ENCODE measurements around the gene CHD2.

Gene CHD2

DNA sequence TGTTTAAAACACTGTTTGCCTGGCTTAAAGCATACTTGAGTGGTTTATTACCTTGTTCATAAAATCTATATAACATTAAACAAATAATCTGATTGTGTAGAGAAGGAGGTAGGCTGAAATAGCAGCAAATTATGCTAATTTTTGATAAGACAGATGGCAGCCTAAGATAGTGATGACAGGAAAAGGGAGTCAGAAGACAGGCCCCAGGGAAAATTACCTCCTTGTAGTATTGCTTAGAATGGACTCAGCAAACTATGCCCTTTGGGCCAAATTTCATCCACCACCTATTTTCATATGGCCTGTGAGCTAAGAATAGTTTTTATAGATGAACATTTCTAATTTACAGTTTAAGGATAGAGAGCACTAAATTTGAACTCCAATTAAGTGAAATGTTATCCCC, 37.8 kb downstream of the CHD2 start:
- H3F3A ChIP-seq (ENCODE audit: control insufficient read depth, insufficient read depth) = 0 out of 2 replicates have a peak, but pooled peaks cover 3% of the 10 kb centered on the region

DNA sequence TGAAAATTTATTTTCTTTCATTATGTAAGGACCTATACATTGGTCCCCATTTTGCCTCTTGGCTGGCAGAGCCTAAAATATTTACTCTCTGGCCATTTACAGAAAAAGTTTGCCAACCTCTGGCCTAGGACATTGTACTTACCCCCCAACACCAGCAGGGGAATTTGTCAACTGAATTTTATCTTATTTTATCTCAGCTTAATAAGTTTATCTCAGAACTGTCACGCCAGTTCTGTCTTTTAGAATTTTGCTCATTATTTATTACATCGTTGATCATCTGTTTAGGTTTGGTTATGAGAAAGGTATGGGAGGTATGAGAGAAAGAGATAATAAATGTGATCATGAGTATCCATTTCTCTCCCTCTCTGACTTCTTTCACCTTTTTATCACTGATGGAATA, 38.3 kb downstream of the CHD2 start:
- no peak for TF ChIP-seq EZH2phosphoT487 (IDR thresholded peaks at IDR 0.05; ENCODE audit: borderline replicate concordance, low read length)
- TF ChIP-seq, protein P1, sequence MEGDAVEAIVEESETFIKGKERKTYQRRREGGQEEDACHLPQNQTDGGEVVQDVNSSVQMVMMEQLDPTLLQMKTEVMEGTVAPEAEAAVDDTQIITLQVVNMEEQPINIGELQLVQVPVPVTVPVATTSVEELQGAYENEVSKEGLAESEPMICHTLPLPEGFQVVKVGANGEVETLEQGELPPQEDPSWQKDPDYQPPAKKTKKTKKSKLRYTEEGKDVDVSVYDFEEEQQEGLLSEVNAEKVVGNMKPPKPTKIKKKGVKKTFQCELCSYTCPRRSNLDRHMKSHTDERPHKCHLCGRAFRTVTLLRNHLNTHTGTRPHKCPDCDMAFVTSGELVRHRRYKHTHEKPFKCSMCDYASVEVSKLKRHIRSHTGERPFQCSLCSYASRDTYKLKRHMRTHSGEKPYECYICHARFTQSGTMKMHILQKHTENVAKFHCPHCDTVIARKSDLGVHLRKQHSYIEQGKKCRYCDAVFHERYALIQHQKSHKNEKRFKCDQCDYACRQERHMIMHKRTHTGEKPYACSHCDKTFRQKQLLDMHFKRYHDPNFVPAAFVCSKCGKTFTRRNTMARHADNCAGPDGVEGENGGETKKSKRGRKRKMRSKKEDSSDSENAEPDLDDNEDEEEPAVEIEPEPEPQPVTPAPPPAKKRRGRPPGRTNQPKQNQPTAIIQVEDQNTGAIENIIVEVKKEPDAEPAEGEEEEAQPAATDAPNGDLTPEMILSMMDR (IDR thresholded peaks at IDR 0.05; ENCODE audit: low read depth, low read length, poor library complexity, severe bottlenecking) = peak; percentile 19

More for the DNA sequence above, 37.8 kb downstream of the CHD2 start:
- no peaks in the 10 kb centered on the region for H3K9me3 ChIP-seq (ENCODE audit: control insufficient read depth, insufficient read depth, low read length)
- H3K4me3 ChIP-seq (ENCODE audit: low read length) = no peak overlapping the region
- H3K4me2 ChIP-seq (ENCODE audit: low read length) = no peak overlapping the region
- TF ChIP-seq, protein P1 (IDR thresholded peaks at IDR 0.05; ENCODE audit: low read depth, low read length, poor library complexity, severe bottlenecking) = no peak
- TF ChIP-seq EZH2phosphoT487 (IDR thresholded peaks at IDR 0.05; ENCODE audit: borderline replicate concordance, low read length) = no peak
- no peaks in the 10 kb centered on the region for H3K4me1 ChIP-seq (ENCODE audit: control insufficient read depth, low read length)
- peaks cover 88% of the 10 kb centered on the region for H3K36me3 ChIP-seq (ENCODE audit: control insufficient read depth, low read length)
- H3K27me3 ChIP-seq (ENCODE audit: control insufficient read depth, low read length) = no peaks in the 10 kb centered on the region
- no peaks in the 10 kb centered on the region for H4K20me1 ChIP-seq (ENCODE audit: control insufficient read depth, insufficient read depth, low read depth, low read length)
- H3K9me2 ChIP-seq (replicated peaks; ENCODE audit: control insufficient read depth, low read length) = no peaks in the 10 kb centered on the region
- no peaks in the 10 kb centered on the region; the same call in 1 of the 2 replicates for H3K79me2 ChIP-seq (ENCODE audit: control insufficient read depth, low read length)
- H3K27ac ChIP-seq (ENCODE audit: low read depth, low read length) = no peak overlapping the region

DNA sequence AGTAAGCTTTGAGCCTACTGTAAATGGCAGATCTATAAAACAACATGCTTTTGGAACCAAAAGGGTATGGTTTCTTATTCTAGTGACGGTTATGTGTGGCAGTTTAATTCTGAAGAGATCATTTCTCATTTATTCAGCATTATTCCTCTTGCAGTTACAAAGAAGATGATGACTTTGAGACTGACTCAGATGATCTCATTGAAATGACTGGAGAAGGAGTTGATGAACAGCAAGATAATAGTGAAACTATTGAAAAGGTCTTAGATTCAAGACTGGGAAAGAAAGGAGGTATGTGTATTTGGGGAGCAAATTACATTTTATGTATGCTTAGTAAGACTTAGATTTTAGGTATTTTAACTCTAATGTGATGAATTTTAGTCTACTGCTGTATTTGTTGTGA, 41.5 kb downstream of the CHD2 start:
- no peaks in the 10 kb centered on the region for H3K4me1 ChIP-seq (ENCODE audit: control insufficient read depth, low read length)
- H3K9me2 ChIP-seq (replicated peaks; ENCODE audit: control insufficient read depth, low read length) = no peaks in the 10 kb centered on the region
- H3K9me3 ChIP-seq (ENCODE audit: control insufficient read depth, insufficient read depth, low read length) = no peaks in the 10 kb centered on the region
- no peak overlapping the region for H3K27ac ChIP-seq (ENCODE audit: low read depth, low read length)
- no peak for TF ChIP-seq EZH2phosphoT487 (IDR thresholded peaks at IDR 0.05; ENCODE audit: borderline replicate concordance, low read length)
- TF ChIP-seq, protein P1 (IDR thresholded peaks at IDR 0.05; ENCODE audit: low read depth, low read length, poor library complexity, severe bottlenecking) = no peak
- peaks cover 88% of the 10 kb centered on the region for H3K36me3 ChIP-seq (ENCODE audit: control insufficient read depth, low read length)
- no peaks in the 10 kb centered on the region for H4K20me1 ChIP-seq (ENCODE audit: control insufficient read depth, insufficient read depth, low read depth, low read length)
- no peaks in the 10 kb centered on the region for H3K27me3 ChIP-seq (ENCODE audit: control insufficient read depth, low read length)
- no peak overlapping the region for H3K4me2 ChIP-seq (ENCODE audit: low read length)
- H3K4me3 ChIP-seq (ENCODE audit: low read length) = no peak overlapping the region
- H3K79me2 ChIP-seq (ENCODE audit: control insufficient read depth, low read length) = no peaks in the 10 kb centered on the region
- 0 out of 2 replicates have a peak, but pooled peaks cover 3% of the 10 kb centered on the region for H3F3A ChIP-seq (ENCODE audit: control insufficient read depth, insufficient read depth)

More for the DNA sequence above, 38.3 kb downstream of the CHD2 start:
- Histone ChIP-seq H3K9me3 (ENCODE audit: control insufficient read depth, insufficient read depth, low read length) (no peaks in the 10 kb centered on the region), H3K79me2 (ENCODE audit: control insufficient read depth, low read length) (no peaks in the 10 kb centered on the region; the same call in 1 of the 2 replicates), H3K27ac (ENCODE audit: low read depth, low read length) (no peak overlapping the region), H3K36me3 (ENCODE audit: control insufficient read depth, low read length) (peaks cover 89% of the 10 kb centered on the region), H3K4me3 (ENCODE audit: low read length) (no peak overlapping the region), H3K4me2 (ENCODE audit: low read length) (no peak overlapping the region), H3F3A (ENCODE audit: control insufficient read depth, insufficient read depth) (0 out of 2 replicates have a peak, but pooled peaks cover 3% of the 10 kb centered on the region), H3K27me3 (ENCODE audit: control insufficient read depth, low read length) (no peaks in the 10 kb centered on the region), H3K4me1 (ENCODE audit: control insufficient read depth, low read length) (no peaks in the 10 kb centered on the region), H4K20me1 (ENCODE audit: control insufficient read depth, insufficient read depth, low read depth, low read length) (no peaks in the 10 kb centered on the region), H3K9me2 (replicated peaks; ENCODE audit: control insufficient read depth, low read length) (no peaks in the 10 kb centered on the region)
